HEK293T (cell line): ENCODE measurements around the gene SLC44A5.

Source experiments
- ELF4 ChIP-seq: fragments of 450-650 bp; IDR thresholded peaks from 2 replicates; pipeline ENCODE4 v1.6.1; 2017; ENCODE audit warnings: antibody characterized with exemption
- FOXM1 ChIP-seq: fragments of 450-650 bp; IDR thresholded peaks from 2 replicates; pipeline ENCODE4 v1.6.1; 2017; ENCODE audit warnings: mild to moderate bottlenecking, borderline replicate concordance
- SP1 ChIP-seq: fragments of 450-650 bp; IDR thresholded peaks from 2 replicates; pipeline ENCODE4 v1.6.1; 2017
- SUZ12 ChIP-seq: fragments of 450-650 bp; IDR thresholded peaks from 2 replicates; pipeline ENCODE4 v1.6.1; 2016; ENCODE audit warnings: mild to moderate bottlenecking
- TARDBP ChIP-seq: fragments of 450-650 bp; IDR thresholded peaks from 2 replicates; pipeline ENCODE4 v1.6.1; 2016

DNA sequence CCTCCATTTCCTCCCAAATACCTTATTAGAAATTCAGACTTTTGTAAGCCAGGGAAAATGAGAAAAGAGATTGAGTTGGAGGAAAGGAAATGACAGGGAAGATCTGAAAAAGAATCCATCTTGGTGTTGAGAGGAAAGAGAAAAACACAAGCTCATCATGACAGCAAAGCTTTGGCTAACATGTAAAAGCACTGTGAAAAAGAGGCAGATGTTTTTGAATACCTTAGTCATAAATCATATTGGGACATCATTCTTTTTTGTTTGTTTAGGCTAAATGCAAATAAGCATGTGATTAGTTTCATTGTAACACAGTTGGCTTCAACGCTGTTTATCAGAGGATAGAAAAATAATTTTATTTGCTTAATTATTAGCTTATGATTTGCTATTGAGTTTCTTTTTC lies 412.2 kb downstream of the SLC44A5 start:
- TF ChIP-seq TARDBP = no peak
- no peak for TF ChIP-seq SP1
- TF ChIP-seq ELF4 = no peak
- TF ChIP-seq FOXM1 = no peak
- no peak for TF ChIP-seq SUZ12
